IgD-negative memory B cell (primary cell): ENCODE measurements around the gene JAKMIP2. TPM values are rescaled to one million over a fixed set of nuclear protein-coding genes. Genes with fewer than 3 reads are reported as not detected.
A peak's percentile ranks its signal among the peaks of the same experiment; 100 is the strongest.
"Not testable (repeated sequence)": the region's sequence is repeated elsewhere in the genome, so short reads cannot be mapped to it uniquely, and the experiment has no call there.

ENCODE experiments used
- H3K27ac Mint-ChIP-seq, 3 donors: one replicate each; pipeline ENCODE4 v1.8.0; 2020 to 2022; ENCODE audit warnings: mild to moderate bottlenecking in 3 of 3, mixed read lengths in 3 of 3, moderate library complexity in 1 of 3
- H3K27me3 Mint-ChIP-seq: one replicate; pipeline ENCODE4 v1.8.0; 2021; ENCODE audit warnings: mixed read lengths
- H3K36me3 Mint-ChIP-seq: one replicate; pipeline ENCODE4 v1.8.0; 2020; ENCODE audit warnings: mild to moderate bottlenecking, mixed read lengths
- H3K4me1 Mint-ChIP-seq, 3 donors: one replicate each; pipeline ENCODE4 v1.8.0; 2020 to 2022; ENCODE audit warnings: mixed read lengths in 3 of 3, mild to moderate bottlenecking in 1 of 3
- H3K4me3 Mint-ChIP-seq, 4 donors: one replicate each; pipeline ENCODE4 v1.8.0; 2020 to 2022; ENCODE audit warnings: mild to moderate bottlenecking in 4 of 4, mixed read lengths in 4 of 4, moderate library complexity in 3 of 4
- H3K9me3 Mint-ChIP-seq, 3 donors: one replicate each; pipeline ENCODE4 v1.8.0; 2020 to 2021; ENCODE audit warnings: mixed read lengths in 3 of 3, mild to moderate bottlenecking in 1 of 3
- polyA plus RNA-seq: library from polyadenylated mRNA; unstranded; fragments of 300-500 nt; fragmentation: Illumina TruSeq; gene quantifications from one replicate; pipeline ENCODE4 v1.2.3, GENCODE V29; 2021

The JAKMIP2 gene
- polyA plus RNA-seq, 1 donor from 2014 or later: 0.14 TPM

GRCh38 chr5:147568710-147569406 lies 213.7 kb downstream of the JAKMIP2 start:
- no peak overlapping the region for H3K27ac Mint-ChIP-seq
- no peaks in the 10 kb centered on the region for H3K27me3 Mint-ChIP-seq
- no peak overlapping the region for H3K4me3 Mint-ChIP-seq
- no peaks in the 10 kb centered on the region for H3K4me1 Mint-ChIP-seq
- H3K9me3 Mint-ChIP-seq: peaks cover 0 to 2% (median 0%) of the 10 kb centered on the region in 3 donors
- no peaks in the 10 kb centered on the region for H3K36me3 Mint-ChIP-seq

DNA sequence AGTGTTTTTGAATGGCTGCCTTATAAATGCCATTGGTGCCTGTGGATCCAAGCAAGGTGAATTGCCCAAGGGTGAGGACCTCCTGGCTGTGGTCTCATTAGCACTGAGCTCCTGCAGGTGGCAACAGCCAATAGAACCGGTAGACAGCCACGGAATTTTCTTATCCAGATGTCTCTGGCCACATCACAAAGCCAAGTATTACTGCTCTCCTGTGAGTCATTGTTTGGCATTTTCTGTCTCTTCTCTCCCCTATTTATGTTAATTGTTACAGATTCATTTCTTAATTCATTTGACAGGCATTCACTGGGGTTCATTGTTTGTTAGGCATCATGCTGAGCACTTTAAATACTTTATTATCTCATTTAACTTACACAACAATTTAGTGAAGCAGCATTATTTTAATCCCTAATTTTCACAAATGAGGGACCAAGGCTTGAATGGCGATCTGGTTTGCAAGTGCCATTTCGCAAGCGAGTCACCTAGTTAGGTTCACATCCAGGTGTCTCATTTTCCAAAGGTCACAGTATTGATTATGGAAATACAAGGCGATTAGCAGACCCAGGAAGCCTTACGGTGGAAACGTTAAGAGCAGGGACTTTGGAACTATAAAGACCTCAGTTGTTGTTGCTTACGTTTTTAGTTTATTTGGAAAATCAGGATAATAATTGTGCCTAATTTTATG lies 214.5 kb downstream of the JAKMIP2 start:
- no peaks in the 10 kb centered on the region for H3K4me1 Mint-ChIP-seq
- no peak overlapping the region for H3K4me3 Mint-ChIP-seq
- H3K9me3 Mint-ChIP-seq: peaks cover 0 to 2% (median 0%) of the 10 kb centered on the region in 3 donors
- H3K27me3 Mint-ChIP-seq: no peaks in the 10 kb centered on the region
- no peaks in the 10 kb centered on the region for H3K36me3 Mint-ChIP-seq
- H3K27ac Mint-ChIP-seq: no peak overlapping the region

DNA sequence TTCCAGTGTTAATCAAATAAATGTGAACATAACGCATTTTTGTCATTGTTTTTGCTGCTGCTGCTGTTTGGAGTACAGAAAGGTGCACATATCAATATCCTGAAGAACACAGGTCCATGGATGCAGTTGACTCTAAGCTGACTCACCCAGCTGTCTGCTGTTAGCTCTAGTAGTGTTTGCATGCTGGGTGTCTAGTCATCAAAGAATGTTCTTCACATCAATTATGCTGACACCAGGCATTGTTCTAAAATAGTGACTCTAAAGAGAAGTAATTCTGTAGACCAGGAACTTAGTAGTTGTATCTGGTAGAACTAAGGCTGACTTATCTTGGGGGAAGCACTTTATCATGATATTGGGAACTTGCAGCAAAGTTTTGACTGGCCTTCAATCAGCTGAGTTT lies 217.0 kb downstream of the JAKMIP2 start:
- Mint-ChIP-seq H3K4me3 (no peak overlapping the region), H3K27ac (no peak overlapping the region), H3K27me3 (no peaks in the 10 kb centered on the region), H3K36me3 (no peaks in the 10 kb centered on the region), H3K4me1 (peaks cover 0 to under 1% (median 0%) of the 10 kb centered on the region in 3 donors), H3K9me3 (peaks cover 0 to 2% (median 0%) of the 10 kb centered on the region in 3 donors)

DNA sequence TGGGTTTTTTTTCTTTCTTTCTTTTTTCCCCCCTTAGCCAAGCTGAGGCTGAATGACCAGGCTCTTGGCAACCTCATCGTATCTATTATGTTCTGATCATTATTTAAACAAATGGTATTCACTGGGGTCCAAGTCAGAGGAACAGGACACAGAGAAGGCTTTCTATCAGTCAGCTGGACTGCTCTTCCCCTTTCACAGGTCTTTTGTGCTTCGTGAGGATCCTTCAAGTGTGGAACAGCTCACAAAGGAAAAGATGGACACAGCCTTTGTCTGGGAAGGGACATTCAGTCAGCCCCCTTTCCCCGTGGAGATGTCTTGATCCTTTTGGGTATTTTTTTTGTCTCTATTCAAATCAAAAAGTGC lies 218.4 kb downstream of the JAKMIP2 start:
- Mint-ChIP-seq H3K4me3 (no peak overlapping the region), H3K36me3 (no peaks in the 10 kb centered on the region), H3K9me3 (peaks cover 0 to 2% (median 0%) of the 10 kb centered on the region in 3 donors), H3K27me3 (no peaks in the 10 kb centered on the region), H3K4me1 (peaks cover 0 to 1% (median 0%) of the 10 kb centered on the region in 3 donors), H3K27ac (no peak overlapping the region)

GRCh38 chr5:147563466-147564123 lies 218.9 kb downstream of the JAKMIP2 start:
- H3K36me3 Mint-ChIP-seq: no peaks in the 10 kb centered on the region
- peaks cover 0 to 2% (median 0%) of the 10 kb centered on the region in 3 donors for H3K9me3 Mint-ChIP-seq
- H3K4me1 Mint-ChIP-seq: peaks cover 0 to 1% (median 0%) of the 10 kb centered on the region in 3 donors
- H3K27ac Mint-ChIP-seq: no peak overlapping the region
- H3K27me3 Mint-ChIP-seq: no peaks in the 10 kb centered on the region
- no peak overlapping the region for H3K4me3 Mint-ChIP-seq

DNA sequence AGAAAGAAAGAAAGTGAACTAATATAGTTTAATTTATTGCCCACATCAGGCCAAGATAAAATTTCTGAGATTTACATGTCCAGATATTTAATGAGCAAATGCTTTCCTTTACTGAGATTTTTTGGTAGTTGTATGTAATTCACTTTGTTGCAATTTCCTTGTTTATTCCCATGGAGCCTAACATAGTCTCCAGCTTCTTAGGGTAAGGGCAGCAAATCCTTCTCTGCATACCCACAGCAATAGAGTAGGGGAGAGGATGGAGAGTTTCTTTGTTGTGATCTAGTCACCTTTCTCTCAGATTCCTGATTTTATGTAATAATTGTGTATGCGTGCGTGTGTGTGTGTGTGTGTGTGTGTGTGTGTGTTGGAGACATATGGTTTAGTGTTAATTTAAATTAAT lies 221.1 kb downstream of the JAKMIP2 start:
- Mint-ChIP-seq H3K27ac (no peak overlapping the region), H3K4me1 (peaks cover 0 to 1% (median 0%) of the 10 kb centered on the region in 3 donors), H3K36me3 (no peaks in the 10 kb centered on the region), H3K4me3 (no peak overlapping the region), H3K9me3 (peaks cover 0 to 2% (median 0%) of the 10 kb centered on the region in 3 donors), H3K27me3 (no peaks in the 10 kb centered on the region)

DNA sequence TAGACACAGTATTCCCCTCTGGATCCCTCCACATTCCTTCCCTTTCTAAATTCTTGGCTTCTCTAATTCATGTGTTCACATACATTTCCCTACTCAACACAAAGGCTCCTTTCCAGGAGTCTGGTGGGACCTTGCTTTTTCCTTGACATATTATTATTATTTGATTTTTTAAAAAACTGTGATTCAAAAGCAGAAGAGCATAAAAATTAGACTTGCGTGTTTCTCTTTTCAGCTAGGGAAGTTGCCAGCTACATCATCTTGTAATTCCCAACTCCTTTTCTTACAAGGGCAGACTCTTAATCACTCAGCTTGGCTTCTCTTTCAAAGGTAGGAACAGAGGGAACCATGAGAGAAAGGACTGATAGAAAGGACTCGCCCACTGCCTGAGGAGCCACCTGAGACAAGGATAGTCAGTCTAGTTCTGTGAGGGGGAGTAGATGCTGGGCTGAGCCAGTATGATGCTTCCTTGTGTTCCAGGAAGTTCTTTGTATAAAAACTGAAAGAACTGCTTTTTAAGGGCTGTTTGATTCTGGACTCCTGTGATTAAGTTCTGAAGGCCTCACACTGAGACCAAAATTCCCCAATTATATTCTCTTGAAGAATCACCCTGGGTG lies 221.7 kb downstream of the JAKMIP2 start:
- no peak overlapping the region for H3K27ac Mint-ChIP-seq
- no peaks in the 10 kb centered on the region for H3K36me3 Mint-ChIP-seq
- peaks cover 0 to 2% (median 0%) of the 10 kb centered on the region in 3 donors for H3K9me3 Mint-ChIP-seq
- no peaks in the 10 kb centered on the region for H3K27me3 Mint-ChIP-seq
- H3K4me1 Mint-ChIP-seq: peaks cover 0 to 1% (median 0%) of the 10 kb centered on the region in 3 donors
- no peak overlapping the region for H3K4me3 Mint-ChIP-seq

DNA sequence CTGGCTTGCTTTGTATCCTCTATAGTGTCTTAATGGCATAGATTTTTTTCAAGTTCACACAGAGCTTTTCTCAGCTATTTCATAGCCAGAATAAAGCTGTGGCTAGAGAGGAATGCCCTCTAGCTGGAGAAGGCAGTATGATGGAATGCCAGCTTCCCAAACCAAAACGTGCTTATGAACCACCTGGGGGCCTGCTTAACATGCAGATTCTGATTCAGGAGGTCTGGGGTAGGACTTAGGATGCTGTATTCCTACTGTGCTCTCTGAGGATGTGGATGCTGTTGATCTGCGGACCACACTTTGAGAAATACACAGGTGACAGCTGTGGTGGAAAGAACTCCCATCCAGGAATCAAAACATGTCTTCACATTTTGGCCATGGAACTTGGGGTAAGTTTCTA lies 222.8 kb downstream of the JAKMIP2 start:
- no peak overlapping the region for H3K4me3 Mint-ChIP-seq
- no peaks in the 10 kb centered on the region for H3K9me3 Mint-ChIP-seq
- peaks cover 0 to 1% (median 0%) of the 10 kb centered on the region in 3 donors for H3K4me1 Mint-ChIP-seq
- no peak overlapping the region for H3K27ac Mint-ChIP-seq
- H3K36me3 Mint-ChIP-seq: no peaks in the 10 kb centered on the region
- no peaks in the 10 kb centered on the region for H3K27me3 Mint-ChIP-seq

GRCh38 chr5:147558826-147559225 lies 223.7 kb downstream of the JAKMIP2 start:
- Mint-ChIP-seq H3K36me3 (no peaks in the 10 kb centered on the region), H3K9me3 (no peaks in the 10 kb centered on the region), H3K4me1 (peaks cover 0 to 1% (median 0%) of the 10 kb centered on the region in 3 donors), H3K4me3 (no peak overlapping the region), H3K27me3 (no peaks in the 10 kb centered on the region), H3K27ac (no peak overlapping the region)

GRCh38 chr5:147557876-147558745 lies 224.4 kb downstream of the JAKMIP2 start:
- Mint-ChIP-seq H3K36me3 (no peaks in the 10 kb centered on the region), H3K4me3 (no peak overlapping the region), H3K9me3 (no peaks in the 10 kb centered on the region), H3K27me3 (no peaks in the 10 kb centered on the region), H3K4me1 (peaks cover 0 to 1% (median 0%) of the 10 kb centered on the region in 3 donors), H3K27ac (no peak overlapping the region)

DNA sequence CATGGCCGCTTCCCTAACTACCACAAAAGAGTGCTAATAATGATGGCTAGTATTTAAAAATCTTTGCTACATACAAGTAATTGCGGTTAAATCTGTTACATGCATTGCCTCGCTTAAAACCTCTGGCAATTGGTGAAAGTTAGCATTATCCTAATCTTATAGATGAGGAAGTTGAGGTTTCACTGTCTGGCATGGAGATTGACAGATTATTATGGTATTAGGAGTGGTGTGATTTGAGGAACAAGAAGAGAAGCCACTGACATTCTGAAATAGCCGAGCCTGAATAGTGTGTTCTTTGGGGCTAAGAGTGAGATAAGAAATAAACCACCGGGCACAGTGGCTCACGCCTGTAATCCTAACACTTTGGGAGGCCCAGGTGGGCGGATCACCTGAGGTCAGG lies 227.4 kb downstream of the JAKMIP2 start:
- H3K4me3 Mint-ChIP-seq: no peak overlapping the region
- no peaks in the 10 kb centered on the region for H3K36me3 Mint-ChIP-seq
- H3K27me3 Mint-ChIP-seq: no peaks in the 10 kb centered on the region
- H3K27ac Mint-ChIP-seq: no peak overlapping the region
- no peaks in the 10 kb centered on the region for H3K4me1 Mint-ChIP-seq
- H3K9me3 Mint-ChIP-seq: peaks cover 0 to 4% (median 0%) of the 10 kb centered on the region in 3 donors

DNA sequence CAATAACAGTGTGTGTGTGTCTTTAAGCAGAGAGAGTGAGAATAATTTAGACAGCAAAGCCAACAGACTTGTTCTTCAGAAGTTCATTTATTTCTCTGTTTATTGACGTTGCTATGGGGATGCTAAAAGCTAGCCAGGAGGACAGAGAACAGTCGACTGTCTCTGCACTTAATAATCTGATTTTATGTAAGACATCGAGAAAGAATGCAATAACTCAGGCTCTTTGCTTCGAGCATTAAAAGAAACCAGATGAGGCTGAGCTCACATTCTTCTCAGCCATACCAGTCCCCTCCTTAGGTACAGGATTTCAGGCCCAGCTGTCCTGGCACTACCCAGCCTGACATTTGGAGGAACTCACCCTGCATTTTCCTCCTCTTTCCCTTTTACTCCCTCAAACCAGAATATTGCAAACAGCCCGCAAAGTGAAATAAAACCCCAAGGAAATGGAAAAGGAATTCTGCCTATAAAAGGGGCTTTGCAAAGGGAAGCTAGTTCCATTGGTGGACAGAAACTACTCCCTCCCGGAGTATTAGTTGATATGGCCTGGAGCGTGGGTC lies 228.2 kb downstream of the JAKMIP2 start:
- H3K9me3 Mint-ChIP-seq: peaks cover 0 to 4% (median 1%) of the 10 kb centered on the region in 3 donors
- H3K27me3 Mint-ChIP-seq: no peaks in the 10 kb centered on the region
- H3K27ac Mint-ChIP-seq: peak overlapping the region in 1 of 3 donors; percentile 14
- H3K4me1 Mint-ChIP-seq: no peaks in the 10 kb centered on the region
- H3K4me3 Mint-ChIP-seq: no peak overlapping the region
- H3K36me3 Mint-ChIP-seq: no peaks in the 10 kb centered on the region

DNA sequence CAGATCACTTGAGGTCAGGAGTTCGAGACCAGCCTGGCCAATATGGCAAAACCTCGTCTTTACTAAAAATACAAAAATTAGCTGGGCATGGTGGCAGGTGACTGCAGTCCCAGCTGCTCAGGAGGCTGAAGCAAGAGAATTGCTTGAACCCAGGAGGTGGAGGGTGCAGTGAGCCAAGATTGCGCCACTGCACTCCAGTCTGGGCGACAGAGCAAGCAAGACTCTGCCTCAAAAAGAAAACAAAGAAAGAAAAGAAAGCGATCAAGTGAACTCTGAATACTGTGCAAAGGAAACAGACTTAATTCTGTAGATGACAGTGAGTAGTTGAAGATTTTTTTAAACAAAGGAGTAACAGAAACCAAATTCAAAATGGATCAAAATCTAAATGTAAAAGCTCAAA lies 228.7 kb downstream of the JAKMIP2 start:
- not testable (repeated sequence) for H3K4me3 Mint-ChIP-seq

GRCh38 chr5:147552897-147553296 lies 229.6 kb downstream of the JAKMIP2 start:
- no peak overlapping the region for H3K4me3 Mint-ChIP-seq
- no peak overlapping the region for H3K27ac Mint-ChIP-seq
- no peaks in the 10 kb centered on the region for H3K36me3 Mint-ChIP-seq
- H3K27me3 Mint-ChIP-seq: no peaks in the 10 kb centered on the region
- no peaks in the 10 kb centered on the region for H3K4me1 Mint-ChIP-seq
- H3K9me3 Mint-ChIP-seq: peaks cover 0 to 4% (median 2%) of the 10 kb centered on the region in 3 donors

More for the DNA sequence above, 228.7 kb downstream of the JAKMIP2 start:
- not testable (repeated sequence) for H3K27me3 Mint-ChIP-seq, H3K9me3 Mint-ChIP-seq, H3K4me1 Mint-ChIP-seq, H3K27ac Mint-ChIP-seq, H3K36me3 Mint-ChIP-seq
